Keratinocyte (primary cell): Measurements from ENCODE around the gene CABP4. TPM values are rescaled to one million over a fixed set of nuclear protein-coding genes. Genes with fewer than 3 reads are reported as not detected.

Source experiments
- DNase-seq: peaks from one replicate; pipeline ENCODE4 v3.0.0-alpha.2; 2011; ENCODE audit warnings: low read depth, missing footprints, low spot score
- FAIRE-seq: peaks from 2 replicates; lab custom pipeline; 2011; peaks lifted over from hg19 to GRCh38; lab: Jason Lieb, UNC
- H2AFZ ChIP-seq: 2 replicates; pipeline ENCODE4 v1.6.0; 2012; ENCODE audit warnings: low read length, control low read depth, inconsistent platforms; ENCODE audit not compliant: control insufficient read depth
- H3K27ac ChIP-seq: 2 replicates; pipeline ENCODE4 v1.5.1; 2011; ENCODE audit warnings: low read length; ENCODE audit not compliant: control insufficient read depth, insufficient read depth
- H3K27me3 ChIP-seq: 3 replicates; pipeline ENCODE4 v1.6.0; 2011; ENCODE audit warnings: low read length; ENCODE audit not compliant: control insufficient read depth, insufficient read depth; ENCODE audit errors: extremely low read depth
- H3K36me3 ChIP-seq, 2 experiments: 2 replicates in 1 of 2; 3 replicates in 1 of 2; pipeline ENCODE4 v1.5.1; 2011; ENCODE audit warnings: low read length in 2 of 2, mild to moderate bottlenecking in 1 of 2; ENCODE audit not compliant: control insufficient read depth in 2 of 2, insufficient read depth in 2 of 2; ENCODE audit errors: extremely low read depth in 1 of 2
- H3K4me1 ChIP-seq: 3 replicates; pipeline ENCODE4 v1.5.1; 2011; ENCODE audit warnings: low read length; ENCODE audit not compliant: control insufficient read depth, insufficient read depth; ENCODE audit errors: extremely low read depth
- H3K4me2 ChIP-seq: 3 replicates; pipeline ENCODE4 v1.6.0; 2011; ENCODE audit warnings: low read depth, low read length; ENCODE audit not compliant: control insufficient read depth, insufficient read depth; ENCODE audit errors: extremely low read depth
- H3K4me3 ChIP-seq, 3 experiments: fragments of 200-600 bp in 1 of 3; sonication (generic) in 1 of 3; 2 replicates in 2 of 3; 3 replicates in 1 of 3; pipeline ENCODE4 v1.5.1; 2011 to 2016; ENCODE audit warnings: low read length in 3 of 3, mild to moderate bottlenecking in 3 of 3, control low read depth in 2 of 3, inconsistent platforms in 1 of 3, low read depth in 1 of 3, mixed read lengths in 1 of 3, mixed run types in 1 of 3, moderate library complexity in 1 of 3; ENCODE audit not compliant: control insufficient read depth in 2 of 3, insufficient read depth in 2 of 3; ENCODE audit errors: extremely low read depth in 1 of 3
- H3K79me2 ChIP-seq: 2 replicates; pipeline ENCODE4 v1.6.0; 2012; ENCODE audit warnings: low read length; ENCODE audit not compliant: control insufficient read depth, insufficient read depth
- H3K9ac ChIP-seq: 3 replicates; pipeline ENCODE4 v1.6.0; 2011; ENCODE audit warnings: low read length; ENCODE audit not compliant: control insufficient read depth, insufficient read depth; ENCODE audit errors: extremely low read depth
- H3K9me1 ChIP-seq: 3 replicates; pipeline ENCODE4 v1.6.0; 2011; ENCODE audit warnings: low read length; ENCODE audit not compliant: control insufficient read depth, insufficient read depth; ENCODE audit errors: extremely low read depth
- H3K9me3 ChIP-seq: 2 replicates; pipeline ENCODE4 v1.5.1; 2012; ENCODE audit warnings: low read depth, low read length; ENCODE audit not compliant: control insufficient read depth
- H4K20me1 ChIP-seq: 3 replicates; pipeline ENCODE4 v1.6.0; 2011; ENCODE audit warnings: low read length; ENCODE audit not compliant: control insufficient read depth, insufficient read depth; ENCODE audit errors: extremely low read depth
- CTCF ChIP-seq, 3 experiments: IDR thresholded peaks in 1 of 3; conservative IDR thresholded peaks in 1 of 3; optimal IDR thresholded peaks in 1 of 3; 2 replicates in 2 of 3; 3 replicates in 1 of 3; pipeline versions ENCODE3 to v1.5.1; 2011; ENCODE audit warnings: low read length in 3 of 3, mild to moderate bottlenecking in 3 of 3, moderate library complexity in 2 of 3, control low read depth in 1 of 3, inconsistent platforms in 1 of 3; ENCODE audit not compliant: insufficient read depth in 2 of 3; ENCODE audit errors: extremely low read depth in 1 of 3
- EZH2 ChIP-seq: IDR thresholded peaks from one replicate; pipeline ENCODE4 v1.6.1; 2012; ENCODE audit warnings: inconsistent platforms, mild to moderate bottlenecking, low read length, moderate library complexity
- dilution Hi-C: fragments of 300-500 bp; cut with MboI; formaldehyde crosslinking; loops from one replicate; pipeline ENCODE4 v1.7.0; 2020; ENCODE audit warnings: low sequenced_read_pairs; ENCODE audit not compliant: extremely low pct_ligation_motif_present
- polyA plus RNA-seq, 5 experiments: library from polyadenylated mRNA; depleted of rRNA in 3 of 5; stranded (reverse) in 3 of 5; stranded (forward) in 1 of 5; unstranded in 1 of 5; fragments of >200 nt; gene quantifications; 1 replicate in 1 of 5; 2 replicates in 3 of 5; 3 replicates in 1 of 5; pipeline versions ENCODE4 v1.2.1 to v1.2.3, GENCODE V29; 2011 to 2012; ENCODE audit warnings: missing spikeins in 2 of 5, low read depth in 1 of 5, low replicate concordance in 1 of 5

Gene CABP4
- polyA plus RNA-seq, 1 donor (not counting 4 experiments of a cell fraction or from before 2014, with no cell fraction given), result not detected

DNA sequence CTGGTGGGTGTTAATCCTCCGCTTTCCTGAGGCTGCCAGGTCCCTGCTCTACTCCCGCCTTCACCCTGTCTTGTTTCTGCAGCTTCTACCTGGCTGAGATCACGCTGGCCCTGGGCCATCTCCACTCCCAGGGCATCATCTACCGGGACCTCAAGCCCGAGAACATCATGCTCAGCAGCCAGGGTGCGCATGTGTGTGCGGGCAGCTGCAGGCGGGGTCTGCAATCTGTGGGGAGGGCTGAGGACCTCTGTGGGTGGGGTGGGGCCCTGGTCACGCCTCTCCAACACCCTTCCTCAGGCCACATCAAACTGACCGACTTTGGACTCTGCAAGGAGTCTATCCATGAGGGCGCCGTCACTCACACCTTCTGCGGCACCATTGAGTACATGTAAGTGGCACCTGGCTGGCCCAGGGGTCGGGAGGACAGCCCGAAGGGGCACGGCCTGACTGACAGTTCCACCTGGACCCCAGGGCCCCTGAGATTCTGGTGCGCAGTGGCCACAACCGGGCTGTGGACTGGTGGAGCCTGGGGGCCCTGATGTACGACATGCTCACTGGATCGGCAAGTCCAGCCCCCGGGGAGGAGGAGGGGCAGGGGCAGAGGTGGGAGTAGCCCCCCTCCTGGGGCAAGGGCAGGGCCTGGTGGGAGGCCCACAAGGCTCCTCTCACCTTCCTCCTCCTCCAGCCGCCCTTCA is 22.4 kb upstream of the CABP4 start:
- no peak overlapping the region for H3K27ac ChIP-seq
- H3K4me2 ChIP-seq, result no peak overlapping the region
- H3K9me3 ChIP-seq, result no peaks in the 10 kb centered on the region
- peaks cover 31 to 40% of the 10 kb centered on the region in 2 experiments for H3K36me3 ChIP-seq
- DNase-seq (no peak), FAIRE-seq (no peak)
- H3K9me1 ChIP-seq, result no peaks in the 10 kb centered on the region
- H3K4me3 ChIP-seq, result no peak overlapping the region
- dilution Hi-C loops, result no loop called here
- H2AFZ ChIP-seq, result no peak overlapping the region
- no peaks in the 10 kb centered on the region for H3K27me3 ChIP-seq
- H3K9ac ChIP-seq, result no peak overlapping the region
- peaks cover 27% of the 10 kb centered on the region for H3K79me2 ChIP-seq
- TF ChIP-seq EZH2 (no peak), CTCF (optimal IDR thresholded peaks at IDR 0.05 in 1 of 3, IDR thresholded peaks at IDR 0.05 in 1 of 3, conservative IDR thresholded peaks at IDR 0.05 in 1 of 3; ENCODE audit: extremely low read depth in 1 of 3, insufficient read depth in 2 of 3, low read length in 3 of 3) (no peak)
- peaks cover 2% of the 10 kb centered on the region for H4K20me1 ChIP-seq
- H3K4me1 ChIP-seq, result peaks cover 15% of the 10 kb centered on the region

DNA sequence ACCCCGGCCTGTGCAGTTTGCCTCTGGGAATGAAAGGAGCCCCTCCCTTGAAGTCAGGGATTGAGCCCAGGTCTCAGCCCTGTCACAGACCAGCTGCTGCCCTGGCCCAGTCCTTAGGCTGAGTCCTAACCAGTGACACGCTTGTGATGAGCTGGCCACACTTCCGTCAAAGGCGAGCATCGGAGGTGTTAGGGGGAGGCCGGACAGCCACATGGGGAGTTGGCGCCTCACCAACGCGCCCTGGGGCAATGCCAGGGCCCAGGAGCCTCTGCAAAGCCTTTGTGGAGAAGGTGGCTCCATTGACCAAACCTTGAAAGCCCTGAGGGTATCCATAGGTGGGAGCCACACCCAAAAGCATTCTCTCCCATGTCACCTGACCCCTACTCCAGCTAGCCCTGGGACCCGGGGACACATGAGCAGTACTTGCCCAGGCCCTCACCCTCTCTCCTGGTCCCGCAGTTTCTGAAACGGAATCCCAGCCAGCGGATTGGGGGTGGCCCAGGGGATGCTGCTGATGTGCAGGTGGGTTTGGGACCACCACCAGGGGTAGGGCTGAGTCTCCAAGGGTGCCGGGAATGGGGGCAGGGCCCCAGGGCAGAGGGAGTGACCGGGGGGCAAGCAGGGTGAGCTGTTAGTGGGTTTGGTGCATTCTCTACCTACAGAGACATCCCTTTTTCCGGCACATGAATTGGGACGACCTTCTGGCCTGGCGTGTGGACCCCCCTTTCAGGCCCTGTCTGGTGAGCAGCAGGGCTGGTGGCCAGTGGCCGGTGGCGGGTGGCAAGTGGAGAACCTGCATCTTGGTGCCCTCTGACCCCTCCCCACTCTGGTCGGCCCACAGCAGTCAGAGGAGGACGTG is 21.4 kb upstream of the CABP4 start:
- peaks cover 33 to 40% of the 10 kb centered on the region in 2 experiments for H3K36me3 ChIP-seq
- H3K9me1 ChIP-seq, result no peaks in the 10 kb centered on the region
- H3K79me2 ChIP-seq, result peaks cover 23% of the 10 kb centered on the region
- H3K4me2 ChIP-seq, result no peak overlapping the region
- no peak overlapping the region for H2AFZ ChIP-seq
- H3K27ac ChIP-seq, result no peak overlapping the region
- DNase-seq, result no peak
- H3K4me3 ChIP-seq, result no peak overlapping the region
- H3K9ac ChIP-seq, result no peak overlapping the region
- TF ChIP-seq CTCF (optimal IDR thresholded peaks at IDR 0.05 in 1 of 3, IDR thresholded peaks at IDR 0.05 in 1 of 3, conservative IDR thresholded peaks at IDR 0.05 in 1 of 3; ENCODE audit: extremely low read depth in 1 of 3, insufficient read depth in 2 of 3, low read length in 3 of 3) (no peak), EZH2 (no peak)
- H3K27me3 ChIP-seq, result no peaks in the 10 kb centered on the region
- no peaks in the 10 kb centered on the region for H3K9me3 ChIP-seq
- dilution Hi-C loops, result no loop called here
- no peak for FAIRE-seq
- H3K4me1 ChIP-seq, result peaks cover 14% of the 10 kb centered on the region
- H4K20me1 ChIP-seq, result peaks cover 2% of the 10 kb centered on the region
